ENCODE results near the gene MRC1. TPM values are rescaled to one million over a fixed set of nuclear protein-coding genes. Genes with fewer than 3 reads are reported as not detected.

The MRC1 gene
- total and polyA plus RNA-seq, 4 donors: 14.0 to 161 (median 43.6) TPM

GRCh38 chr10:17833656-17834055 is 24.5 kb downstream of the MRC1 start:
- H3K36me3 ChIP-seq (ENCODE audit: control insufficient read depth in 4 of 4, insufficient read depth in 4 of 4, low read length in 4 of 4): no peaks in the 10 kb centered on the region
- H3K4me1 ChIP-seq (ENCODE audit: control insufficient read depth in 5 of 5, insufficient read depth in 5 of 5, low read length in 5 of 5): no peaks in the 10 kb centered on the region
- 88 to 92% methylated on average over 6 of the region's 6 CpGs for WGBS, 2 donors
- DNase-seq (no peak), ATAC-seq (ENCODE audit: insufficient read depth, low FRiP score) (no peak)
- H3K4me3 ChIP-seq: no peak overlapping the region
- TF ChIP-seq, protein P1, sequence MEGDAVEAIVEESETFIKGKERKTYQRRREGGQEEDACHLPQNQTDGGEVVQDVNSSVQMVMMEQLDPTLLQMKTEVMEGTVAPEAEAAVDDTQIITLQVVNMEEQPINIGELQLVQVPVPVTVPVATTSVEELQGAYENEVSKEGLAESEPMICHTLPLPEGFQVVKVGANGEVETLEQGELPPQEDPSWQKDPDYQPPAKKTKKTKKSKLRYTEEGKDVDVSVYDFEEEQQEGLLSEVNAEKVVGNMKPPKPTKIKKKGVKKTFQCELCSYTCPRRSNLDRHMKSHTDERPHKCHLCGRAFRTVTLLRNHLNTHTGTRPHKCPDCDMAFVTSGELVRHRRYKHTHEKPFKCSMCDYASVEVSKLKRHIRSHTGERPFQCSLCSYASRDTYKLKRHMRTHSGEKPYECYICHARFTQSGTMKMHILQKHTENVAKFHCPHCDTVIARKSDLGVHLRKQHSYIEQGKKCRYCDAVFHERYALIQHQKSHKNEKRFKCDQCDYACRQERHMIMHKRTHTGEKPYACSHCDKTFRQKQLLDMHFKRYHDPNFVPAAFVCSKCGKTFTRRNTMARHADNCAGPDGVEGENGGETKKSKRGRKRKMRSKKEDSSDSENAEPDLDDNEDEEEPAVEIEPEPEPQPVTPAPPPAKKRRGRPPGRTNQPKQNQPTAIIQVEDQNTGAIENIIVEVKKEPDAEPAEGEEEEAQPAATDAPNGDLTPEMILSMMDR (IDR thresholded peaks at IDR 0.05; ENCODE audit: control extremely low read depth, extremely low read depth): no peak
- peaks cover 0 to 1% (median 0%) of the 10 kb centered on the region in 4 donors for H3K9me3 ChIP-seq (ENCODE audit: control insufficient read depth in 4 of 4, insufficient read depth in 3 of 4, low read length in 3 of 4)
- H3K27ac ChIP-seq (ENCODE audit: low read depth in 1 of 2, low read length in 1 of 2): no peak overlapping the region
- peaks cover 0 to 3% (median 0%) of the 10 kb centered on the region in 3 donors for H3K27me3 ChIP-seq (ENCODE audit: control insufficient read depth in 3 of 3, insufficient read depth in 3 of 3, low read length in 2 of 3)
- H3K9ac ChIP-seq (ENCODE audit: insufficient read depth in 1 of 2, low read length in 2 of 2): no peak overlapping the region

DNA sequence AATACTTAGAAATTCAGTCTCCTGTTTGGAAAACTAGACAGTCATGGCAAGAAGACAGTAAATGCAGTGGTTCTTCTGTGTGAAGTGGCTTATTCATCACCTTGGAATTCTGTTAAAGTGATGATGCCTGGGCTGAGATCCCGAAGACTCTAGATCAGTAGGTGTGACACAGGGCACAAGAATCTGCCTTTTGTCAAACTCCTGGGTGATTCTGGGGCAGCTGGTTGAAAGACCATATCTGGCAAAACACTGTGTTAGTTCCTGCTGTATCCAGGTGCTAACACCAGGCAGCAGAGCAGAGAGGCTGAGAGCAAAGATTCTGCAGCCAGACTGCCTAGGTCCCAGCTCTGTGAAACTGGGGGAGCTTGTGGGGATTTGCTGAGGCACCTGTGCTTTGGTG is 26.5 kb downstream of the MRC1 start:
- no peak overlapping the region for H3K9ac ChIP-seq (ENCODE audit: insufficient read depth in 1 of 2, low read length in 2 of 2)
- ATAC-seq (ENCODE audit: insufficient read depth, low FRiP score) (no peak), DNase-seq (no peak)
- 70 to 81% methylated on average over 1 of the region's 1 CpG for WGBS, 2 donors
- peaks cover 0 to 1% (median 0%) of the 10 kb centered on the region in 4 donors for H3K9me3 ChIP-seq (ENCODE audit: control insufficient read depth in 4 of 4, insufficient read depth in 3 of 4, low read length in 3 of 4)
- no peak overlapping the region for H3K27ac ChIP-seq (ENCODE audit: low read depth in 1 of 2, low read length in 1 of 2)
- no peaks in the 10 kb centered on the region for H3K36me3 ChIP-seq (ENCODE audit: control insufficient read depth in 4 of 4, insufficient read depth in 4 of 4, low read length in 4 of 4)
- no peak overlapping the region for H3K4me3 ChIP-seq
- no peaks in the 10 kb centered on the region for H3K4me1 ChIP-seq (ENCODE audit: control insufficient read depth in 5 of 5, insufficient read depth in 5 of 5, low read length in 5 of 5)
- peaks cover 0 to 3% (median 0%) of the 10 kb centered on the region in 3 donors for H3K27me3 ChIP-seq (ENCODE audit: control insufficient read depth in 3 of 3, insufficient read depth in 3 of 3, low read length in 2 of 3)
- TF ChIP-seq, protein P1 (IDR thresholded peaks at IDR 0.05; ENCODE audit: control extremely low read depth, extremely low read depth): no peak

- no peak overlapping the region for H3K27ac ChIP-seq (ENCODE audit: low read depth in 1 of 2, low read length in 1 of 2)
- no peak overlapping the region for H3K4me3 ChIP-seq
- TF ChIP-seq, protein P1 (IDR thresholded peaks at IDR 0.05; ENCODE audit: control extremely low read depth, extremely low read depth): no peak
Measured at GRCh38 chr10:17836942-17837341, 27.8 kb downstream of the MRC1 start.

More at GRCh38 chr10:17836942-17837341, 27.8 kb downstream of the MRC1 start:
- Histone ChIP-seq H3K36me3 (ENCODE audit: control insufficient read depth in 4 of 4, insufficient read depth in 4 of 4, low read length in 4 of 4) (no peaks in the 10 kb centered on the region), H3K27me3 (ENCODE audit: control insufficient read depth in 3 of 3, insufficient read depth in 3 of 3, low read length in 2 of 3) (peaks cover 0 to 3% (median 0%) of the 10 kb centered on the region in 3 donors), H3K4me1 (ENCODE audit: control insufficient read depth in 5 of 5, insufficient read depth in 5 of 5, low read length in 5 of 5) (no peaks in the 10 kb centered on the region), H3K9me3 (ENCODE audit: control insufficient read depth in 4 of 4, insufficient read depth in 3 of 4, low read length in 3 of 4) (peaks cover 0 to 1% (median 0%) of the 10 kb centered on the region in 4 donors), H3K9ac (ENCODE audit: insufficient read depth in 1 of 2, low read length in 2 of 2) (peak overlapping the region; percentile 37 to 84)
- 6 to 7% methylated on average over 8 of the region's 8 CpGs for WGBS, 2 donors
- DNase-seq (peak; percentile 28 to 59 (median 37)), ATAC-seq (ENCODE audit: insufficient read depth, low FRiP score) (peak; percentile 69)
